ENCODE results near the gene APC. TPM values are rescaled to one million over a fixed set of nuclear protein-coding genes. Genes with fewer than 3 reads are reported as not detected.
A peak's percentile ranks its signal among the peaks of the same experiment; 100 is the strongest.

The APC gene
- total and polyA plus RNA-seq, 12 donors: 2.5 to 78.8 (median 37.1) TPM

DNA sequence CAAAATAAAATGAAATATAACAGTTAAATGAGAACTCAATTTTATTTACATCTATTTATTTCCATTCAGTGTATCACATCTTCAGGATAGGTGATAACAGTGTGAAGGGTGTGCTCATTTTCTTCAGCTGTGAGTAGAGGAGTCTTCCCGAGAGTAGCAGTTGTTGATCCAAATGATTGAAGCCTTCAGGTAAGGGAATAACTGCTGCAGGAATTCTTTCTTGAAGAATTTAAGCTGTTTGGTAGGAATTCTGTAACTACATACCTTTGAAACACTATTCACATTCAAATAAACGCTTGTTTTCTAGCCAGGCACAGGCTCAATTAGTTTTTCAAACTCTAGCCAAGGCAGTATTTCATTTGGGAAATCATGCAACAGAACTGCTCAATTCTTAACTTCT is 138.7 kb downstream of the APC start:
- Histone ChIP-seq H3K4me3 (no peak overlapping the region), H3K27ac (no peak overlapping the region), H3K4me1 (replicated peaks in 1 of 2) (peaks cover 0 to 9% of the 10 kb centered on the region in 2 donors), H3K36me3 (replicated peaks in 1 of 2) (peaks cover 0 to 19% of the 10 kb centered on the region in 2 donors), H3K27me3 (no peaks in the 10 kb centered on the region), H3K9me3 (replicated peaks in 1 of 3) (no peaks in the 10 kb centered on the region)
- DNase-seq: no peak
- TF ChIP-seq POLR2A (IDR thresholded peaks at IDR 0.05): no peak
- TF ChIP-seq, protein P1, sequence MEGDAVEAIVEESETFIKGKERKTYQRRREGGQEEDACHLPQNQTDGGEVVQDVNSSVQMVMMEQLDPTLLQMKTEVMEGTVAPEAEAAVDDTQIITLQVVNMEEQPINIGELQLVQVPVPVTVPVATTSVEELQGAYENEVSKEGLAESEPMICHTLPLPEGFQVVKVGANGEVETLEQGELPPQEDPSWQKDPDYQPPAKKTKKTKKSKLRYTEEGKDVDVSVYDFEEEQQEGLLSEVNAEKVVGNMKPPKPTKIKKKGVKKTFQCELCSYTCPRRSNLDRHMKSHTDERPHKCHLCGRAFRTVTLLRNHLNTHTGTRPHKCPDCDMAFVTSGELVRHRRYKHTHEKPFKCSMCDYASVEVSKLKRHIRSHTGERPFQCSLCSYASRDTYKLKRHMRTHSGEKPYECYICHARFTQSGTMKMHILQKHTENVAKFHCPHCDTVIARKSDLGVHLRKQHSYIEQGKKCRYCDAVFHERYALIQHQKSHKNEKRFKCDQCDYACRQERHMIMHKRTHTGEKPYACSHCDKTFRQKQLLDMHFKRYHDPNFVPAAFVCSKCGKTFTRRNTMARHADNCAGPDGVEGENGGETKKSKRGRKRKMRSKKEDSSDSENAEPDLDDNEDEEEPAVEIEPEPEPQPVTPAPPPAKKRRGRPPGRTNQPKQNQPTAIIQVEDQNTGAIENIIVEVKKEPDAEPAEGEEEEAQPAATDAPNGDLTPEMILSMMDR (IDR thresholded peaks at IDR 0.05): no peak
- intact Hi-C loops (cut with DNase I): no loop called here
- 73 to 82% (median 79%) methylated on average over 2 of the region's 2 CpGs for WGBS, 4 donors

DNA sequence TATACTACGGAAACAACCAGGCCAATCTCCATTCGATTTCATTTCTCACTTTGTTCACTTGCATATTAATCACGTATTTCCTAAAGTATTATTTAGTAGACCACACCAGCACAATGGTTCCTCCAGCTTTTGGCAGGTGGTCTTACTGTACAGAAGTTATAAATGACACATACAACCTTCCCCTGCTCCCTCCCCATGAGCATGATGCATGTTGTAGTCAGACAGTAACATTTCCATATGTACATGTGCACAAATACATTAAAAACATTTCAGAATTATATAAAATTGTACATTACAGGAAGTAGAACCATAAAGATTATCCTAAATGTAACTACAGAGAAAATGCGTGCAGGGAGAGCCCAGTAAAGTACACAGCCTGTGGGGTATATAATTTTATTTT is 140.4 kb downstream of the APC start:
- intact Hi-C loops (cut with DNase I): no loop called here
- DNase-seq: no peak

DNA sequence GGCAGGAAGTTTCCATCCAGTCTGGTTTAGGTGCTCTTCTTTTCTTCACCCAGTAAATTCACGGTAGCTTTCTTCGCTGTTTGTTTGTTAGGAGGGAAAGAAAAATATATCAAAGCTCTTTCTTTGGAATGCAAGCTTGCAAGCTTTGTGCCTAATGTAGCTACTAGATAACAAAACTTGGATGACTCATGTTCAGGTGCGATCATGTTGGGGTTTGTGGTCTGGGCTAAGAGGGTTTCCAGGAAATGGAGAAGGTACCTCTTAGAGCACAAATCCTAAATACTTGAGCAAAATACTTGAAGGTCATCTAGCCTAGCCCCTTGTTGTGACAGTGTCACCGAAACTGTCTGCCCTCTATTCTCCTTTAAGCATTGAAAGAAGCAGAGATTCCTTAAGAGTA is 141.1 kb downstream of the APC start:
- Histone ChIP-seq H3K4me1 (replicated peaks in 1 of 2) (peaks cover 12 to 13% of the 10 kb centered on the region in 2 donors), H3K27me3 (no peaks in the 10 kb centered on the region), H3K4me3 (no peak overlapping the region), H3K9me3 (replicated peaks in 1 of 3) (no peaks in the 10 kb centered on the region), H3K27ac (peak overlapping the region in 1 of 5 donors; percentile 37), H3K36me3 (replicated peaks in 1 of 2) (peaks cover 0 to 32% of the 10 kb centered on the region in 2 donors)
- peak in 1 of 7 donors; percentile 18 for DNase-seq
- no peak for TF ChIP-seq POLR2A (IDR thresholded peaks at IDR 0.05)
- TF ChIP-seq, protein P1 (IDR thresholded peaks at IDR 0.05): no peak
- WGBS, 4 donors: 54 to 64% (median 56%) methylated on average over 4 of the region's 4 CpGs
- intact Hi-C loops (cut with DNase I): no loop called here

More for the DNA sequence above, 140.4 kb downstream of the APC start:
- 66 to 92% (median 71%) methylated on average over 4 of the region's 4 CpGs for WGBS, 4 donors
- H3K27ac ChIP-seq: no peak overlapping the region
- no peaks in the 10 kb centered on the region for H3K27me3 ChIP-seq
- peaks cover 0 to 28% of the 10 kb centered on the region in 2 donors for H3K36me3 ChIP-seq (replicated peaks in 1 of 2)
- TF ChIP-seq, protein P1 (IDR thresholded peaks at IDR 0.05): no peak
- TF ChIP-seq POLR2A (IDR thresholded peaks at IDR 0.05): no peak
- peaks cover 6 to 9% of the 10 kb centered on the region in 2 donors for H3K4me1 ChIP-seq (replicated peaks in 1 of 2)
- H3K9me3 ChIP-seq (replicated peaks in 1 of 3): no peaks in the 10 kb centered on the region
- no peak overlapping the region for H3K4me3 ChIP-seq

DNA sequence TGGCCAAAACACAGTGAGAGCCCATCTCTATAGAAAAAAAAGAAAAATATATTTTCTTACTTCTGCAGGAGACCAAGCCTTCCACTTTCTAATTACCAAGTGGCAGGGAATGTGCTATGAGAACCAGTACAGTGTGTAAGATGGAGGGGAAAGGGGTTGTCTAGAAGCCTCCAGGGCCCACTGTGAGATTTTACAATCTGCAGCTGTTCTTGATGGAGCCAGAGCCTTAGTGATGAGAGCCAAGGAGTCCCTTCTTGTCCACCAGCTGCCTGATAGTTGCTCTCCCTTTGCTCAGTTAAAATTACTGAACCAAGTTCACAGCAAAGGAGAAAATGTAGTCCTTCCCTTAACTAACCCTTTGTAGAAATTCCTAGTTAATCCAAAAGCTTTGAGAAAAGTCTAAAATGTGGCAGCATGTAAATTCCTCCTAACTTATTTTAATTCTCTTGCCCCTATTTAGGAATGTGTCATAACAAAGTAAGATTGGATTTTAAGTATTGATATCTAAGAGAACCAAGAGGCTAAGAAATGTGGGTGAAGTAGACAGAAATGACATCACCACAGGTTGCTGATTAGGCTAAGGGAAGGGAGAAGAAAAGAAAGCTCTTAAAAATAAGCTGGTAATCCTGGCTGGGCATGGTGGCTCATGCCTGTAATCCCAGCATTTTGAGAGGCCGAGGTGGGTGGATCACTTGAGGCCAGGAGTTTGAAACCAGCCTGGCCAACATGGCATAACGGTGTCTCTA is 142.7 kb downstream of the APC start:
- Histone ChIP-seq H3K36me3 (replicated peaks in 1 of 2) (peaks cover 0 to 42% of the 10 kb centered on the region in 2 donors), H3K4me1 (replicated peaks in 1 of 2) (peaks cover 13 to 16% of the 10 kb centered on the region in 2 donors), H3K4me3 (no peak overlapping the region), H3K27ac (no peak overlapping the region), H3K27me3 (no peaks in the 10 kb centered on the region), H3K9me3 (replicated peaks in 1 of 3) (no peaks in the 10 kb centered on the region)
- intact Hi-C loops (cut with DNase I): no loop called here
- no peak for TF ChIP-seq POLR2A (IDR thresholded peaks at IDR 0.05)
- 95 to 100% (median 98%) methylated on average over 2 of the region's 2 CpGs for WGBS, 4 donors
- no peak for DNase-seq
